B cell (primary cell): Measurements from ENCODE around the gene HOXA5. TPM values are rescaled to one million over a fixed set of nuclear protein-coding genes. Genes with fewer than 3 reads are reported as not detected.

Experiments
- ATAC-seq: fragments of 200-7000 bp; cut with Tn5 transposase; one replicate; pipeline ENCODE4 v1.10.0; 2021; ENCODE audit warnings: low read depth, mild to moderate bottlenecking, moderate number of reproducible peaks, moderate library complexity
- CTCF ChIA-PET: fragments of 350-600 bp; sonication (Branson Sonifier 250); formaldehyde crosslinking; loops from one replicate; lab custom pipeline; 2021; ENCODE audit warnings: antibody characterized with exemption, inconsistent platforms; lab: Charles Lee
- POLR2A ChIA-PET: fragments of 350-600 bp; sonication (Branson Sonifier 250); formaldehyde crosslinking; loops from one replicate; lab custom pipeline; 2021; ENCODE audit warnings: antibody characterized with exemption; lab: Charles Lee
- DNase-seq: peaks from one replicate; pipeline ENCODE4 v3.0.0; 2013
- H2AFZ ChIP-seq: 2 replicates; pipeline ENCODE4 v1.6.1; 2012; ENCODE audit warnings: mild to moderate bottlenecking, low read depth, low read length; ENCODE audit not compliant: insufficient read depth, poor library complexity, severe bottlenecking
- H3K27ac ChIP-seq, 2 donors: 1 replicate in 1 of 2; 2 replicates in 1 of 2; pipeline ENCODE4 v1.5.1; 2012 to 2013; ENCODE audit warnings: low read length in 2 of 2, mild to moderate bottlenecking in 2 of 2, moderate library complexity in 1 of 2
- H3K27me3 ChIP-seq, 4 experiments: fragments of 200-600 bp in 1 of 4; sonication (generic) in 1 of 4; replicated peaks in 1 of 4; 1 replicate in 2 of 4; 2 replicates in 2 of 4; pipeline versions ENCODE4 v1.6.1 to v1.7.0; 2013 to 2016; ENCODE audit warnings: low read length in 3 of 4, mild to moderate bottlenecking in 2 of 4, mixed read lengths in 1 of 4, moderate library complexity in 1 of 4; ENCODE audit not compliant: insufficient read depth in 4 of 4, control insufficient read depth in 3 of 4; ENCODE audit errors: control extremely low read depth in 1 of 4
- H3K36me3 ChIP-seq, 2 experiments: replicated peaks in 1 of 2; 1 replicate in 1 of 2; 2 replicates in 1 of 2; pipeline versions ENCODE4 v1.6.1 to v1.7.1; 2013; ENCODE audit warnings: low read length in 1 of 2; ENCODE audit not compliant: insufficient read depth in 2 of 2, control insufficient read depth in 1 of 2; ENCODE audit errors: control extremely low read depth in 1 of 2, extremely low read depth in 1 of 2
- H3K4me1 ChIP-seq, 2 donors: fragments of 200-600 bp in 1 of 2; sonication (generic) in 1 of 2; 1 replicate in 1 of 2; 2 replicates in 1 of 2; pipeline versions ENCODE4 v1.5.1 to v1.6.1; 2013 to 2017; ENCODE audit warnings: low read length in 2 of 2; ENCODE audit not compliant: control insufficient read depth in 2 of 2, insufficient read depth in 2 of 2
- H3K4me2 ChIP-seq: replicated peaks from 2 replicates; pipeline ENCODE3; 2012; ENCODE audit warnings: mild to moderate bottlenecking, low read depth, low read length; ENCODE audit not compliant: poor library complexity, severe bottlenecking
- H3K4me3 ChIP-seq, 5 experiments: fragments of 200-600 bp in 1 of 5; sonication (generic) in 1 of 5; 1 replicate in 3 of 5; 2 replicates in 2 of 5; pipeline versions ENCODE4 v1.5.1 to v1.7.0; 2011 to 2016; ENCODE audit warnings: low read length in 4 of 5, mild to moderate bottlenecking in 4 of 5, low read depth in 2 of 5, control low read depth in 1 of 5, moderate library complexity in 1 of 5; ENCODE audit not compliant: insufficient read depth in 1 of 5; ENCODE audit errors: control extremely low read depth in 1 of 5, extremely low read depth in 1 of 5
- H3K79me2 ChIP-seq: fragments of 200-600 bp; sonication (generic); one replicate; pipeline ENCODE4 v1.6.0; 2016; ENCODE audit warnings: low read length; ENCODE audit not compliant: control insufficient read depth, insufficient read depth
- H3K9ac ChIP-seq: fragments of 200-600 bp; sonication (generic); 2 replicates; pipeline ENCODE4 v1.6.1; 2017; ENCODE audit warnings: mild to moderate bottlenecking, low read length, moderate library complexity
- H3K9me3 ChIP-seq, 3 donors: one replicate each; pipeline versions ENCODE4 v1.6.1 to v1.7.1; 2013; ENCODE audit warnings: low read length in 2 of 3; ENCODE audit not compliant: control insufficient read depth in 2 of 3, insufficient read depth in 1 of 3; ENCODE audit errors: control extremely low read depth in 1 of 3
- H4K20me1 ChIP-seq: 2 replicates; pipeline ENCODE4 v1.6.0; 2012; ENCODE audit warnings: mild to moderate bottlenecking, low read length; ENCODE audit not compliant: insufficient read depth, control insufficient read depth, poor library complexity, severe bottlenecking
- H3K27ac Mint-ChIP-seq: one replicate; pipeline ENCODE4 v1.8.0; 2021; ENCODE audit warnings: mixed read lengths
- H3K27me3 Mint-ChIP-seq: one replicate; pipeline ENCODE4 v1.8.0; 2021; ENCODE audit warnings: mixed read lengths
- H3K4me1 Mint-ChIP-seq: one replicate; pipeline ENCODE4 v1.8.0; 2021; ENCODE audit warnings: mixed read lengths
- H3K4me3 Mint-ChIP-seq: one replicate; pipeline ENCODE4 v1.8.0; 2021; ENCODE audit warnings: mixed read lengths
- H3K9me3 Mint-ChIP-seq: one replicate; pipeline ENCODE4 v1.8.0; 2022; ENCODE audit warnings: mixed read lengths; ENCODE audit not compliant: insufficient read depth
- CTCF ChIP-seq: fragments of 200-600 bp; IDR thresholded peaks from one replicate; pipeline ENCODE4 v1.8.0; 2022; ENCODE audit warnings: antibody characterized with exemption, mild to moderate bottlenecking
- EZH2 ChIP-seq: IDR thresholded peaks from 2 replicates; pipeline ENCODE4 v1.6.1; 2012; ENCODE audit warnings: borderline replicate concordance, low read depth, mild to moderate bottlenecking, moderate library complexity, low read length; ENCODE audit not compliant: insufficient read depth, poor library complexity, severe bottlenecking
- WGBS: methylation state at CpG from one replicate; pipeline ENCODE4 v1.1.5; 2013; ENCODE audit warnings: missing lambda C conversion rate; ENCODE audit not compliant: insufficient coverage; 5-methylcytosine and 5-hydroxymethylcytosine counted together
- intact Hi-C: fragments of 100-400 bp; cut with micrococcal nuclease; formaldehyde crosslinking; loops from one replicate; pipeline ENCODE4 v1.10.0; 2022
- polyA plus RNA-seq: library from polyadenylated mRNA; depleted of rRNA; stranded (reverse); fragments of >200 nt; gene quantifications from 2 replicates; pipeline ENCODE4 v1.2.3, GENCODE V29; 2012
- total RNA-seq, 2 donors: library from RNA; stranded (reverse); fragments of 120-200 nt in 1 of 2; gene quantifications; 1 replicate in 1 of 2; 2 replicates in 1 of 2; pipeline versions ENCODE4 v1.2.3 to v1.2.4, GENCODE V29; 2013 to 2022

The HOXA5 gene
- total and polyA plus RNA-seq, 2 donors (not counting 1 experiment from before 2014, with no cell fraction given): not detected

GRCh38 chr7:27147199-27148030 lies 3.9 kb upstream of the HOXA5 start, which contains the start of gene HOXA6:
Gene HOXA6, minus strand, starts transcription at chr7:27147774. Its CDS starts 25 bp downstream, at chr7:27147749.
- CTCF ChIA-PET: interaction anchor here (1.2 to 6.9 kb wide), 5 partner anchors 15 to 465 kb away, joined by 3 to 52 read pairs (median 8); no protein-coding TSS in a partner anchor
- no peak for ATAC-seq

More at GRCh38 chr7:27147199-27148030, 3.9 kb upstream of the HOXA5 start, which contains the start of gene HOXA6:
- Histone ChIP-seq H3K9me3 (peaks cover 0 to 75% (median 0%) of the 10 kb centered on the region in 3 donors), H2AFZ (peak within 1 kb of the TSS; percentile 47), H3K79me2 (no peaks in the 10 kb centered on the region), H3K4me3 (peak within 1 kb of the TSS in 4 of 5 experiments; percentile 2 to 30 (median 22)), H3K4me1 (peaks cover 45 to 47% of the 10 kb centered on the region in 2 donors), H3K27ac (no peak within 1 kb of the TSS), H3K27me3 (peaks cover 0 to 89% (median 61%) of the 10 kb centered on the region in 4 experiments), H3K9ac (peak within 1 kb of the TSS; percentile 50), H3K36me3 (no peaks in the 10 kb centered on the region), H3K4me2 (peak within 1 kb of the TSS; percentile 69), H4K20me1 (no peaks in the 10 kb centered on the region)
- POLR2A ChIA-PET: no interaction called here
- Mint-ChIP-seq H3K4me3 (peak within 1 kb of the TSS; percentile 80), H3K9me3 (no peaks in the 10 kb centered on the region), H3K27me3 (peaks cover 64% of the 10 kb centered on the region), H3K4me1 (peaks cover 36% of the 10 kb centered on the region), H3K27ac (peak within 1 kb of the TSS; percentile 20)
- 19% methylated on average over 63 of the region's 63 CpGs for WGBS
- peak; percentile 44 for DNase-seq
- TF ChIP-seq CTCF (no peak), EZH2 (peak; percentile 35)
- intact Hi-C loops: no loop called here
